GM12872 (cell line): ENCODE data around the gene AHSP.

Source experiments
- CTCF ChIP-seq: IDR thresholded peaks from 3 replicates; pipeline ENCODE4 v1.5.1; 2011; ENCODE audit warnings: low read depth, mild to moderate bottlenecking, low read length, moderate library complexity; ENCODE audit not compliant: insufficient read depth

Gene AHSP

GRCh38 chr16:31502981-31503380 is 24.7 kb upstream of the AHSP start:
- no peak for TF ChIP-seq CTCF

GRCh38 chr16:31504159-31504558 is 23.5 kb upstream of the AHSP start:
- TF ChIP-seq CTCF = no peak

- TF ChIP-seq CTCF = no peak
Observed at GRCh38 chr16:31505483-31505882, 22.2 kb upstream of the AHSP start.

- no peak for TF ChIP-seq CTCF
Observed at GRCh38 chr16:31507617-31507928, 20.1 kb upstream of the AHSP start.

GRCh38 chr16:31507929-31508705 is 19.6 kb upstream of the AHSP start, which contains the start of gene RUSF1:
Gene RUSF1, minus strand, starts transcription at chr16:31508391. Its CDS starts 18 bp downstream, at chr16:31508373.
- TF ChIP-seq CTCF = no peak

GRCh38 chr16:31508706-31509195 is 18.9 kb upstream of the AHSP start:
- TF ChIP-seq CTCF = no peak

- TF ChIP-seq CTCF = no peak
Observed at GRCh38 chr16:31513126-31513525, 14.6 kb upstream of the AHSP start.
